Measurements from ENCODE around the gene CAMK2G.

Gene CAMK2G

DNA sequence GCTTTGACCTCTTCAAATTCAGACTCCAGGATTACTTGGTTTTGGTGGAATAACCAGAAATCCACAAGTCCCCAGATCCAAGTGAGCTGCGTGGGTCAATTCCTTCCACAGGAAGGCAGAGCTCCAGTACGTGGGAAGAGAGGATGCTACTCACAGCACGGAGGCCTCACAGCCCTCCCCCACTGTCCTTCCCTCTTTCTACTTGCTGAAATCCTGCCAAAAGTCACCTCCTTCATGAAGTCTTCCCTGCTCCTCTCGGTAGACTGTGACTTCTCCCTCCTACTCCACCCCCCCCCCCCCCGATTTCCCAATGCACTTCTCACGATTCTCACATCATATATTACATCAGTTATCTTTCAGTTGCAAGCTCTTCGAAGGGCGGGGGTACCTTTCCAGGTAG, 12.3 kb downstream of the CAMK2G start:
- no peak for DNase-seq

DNA sequence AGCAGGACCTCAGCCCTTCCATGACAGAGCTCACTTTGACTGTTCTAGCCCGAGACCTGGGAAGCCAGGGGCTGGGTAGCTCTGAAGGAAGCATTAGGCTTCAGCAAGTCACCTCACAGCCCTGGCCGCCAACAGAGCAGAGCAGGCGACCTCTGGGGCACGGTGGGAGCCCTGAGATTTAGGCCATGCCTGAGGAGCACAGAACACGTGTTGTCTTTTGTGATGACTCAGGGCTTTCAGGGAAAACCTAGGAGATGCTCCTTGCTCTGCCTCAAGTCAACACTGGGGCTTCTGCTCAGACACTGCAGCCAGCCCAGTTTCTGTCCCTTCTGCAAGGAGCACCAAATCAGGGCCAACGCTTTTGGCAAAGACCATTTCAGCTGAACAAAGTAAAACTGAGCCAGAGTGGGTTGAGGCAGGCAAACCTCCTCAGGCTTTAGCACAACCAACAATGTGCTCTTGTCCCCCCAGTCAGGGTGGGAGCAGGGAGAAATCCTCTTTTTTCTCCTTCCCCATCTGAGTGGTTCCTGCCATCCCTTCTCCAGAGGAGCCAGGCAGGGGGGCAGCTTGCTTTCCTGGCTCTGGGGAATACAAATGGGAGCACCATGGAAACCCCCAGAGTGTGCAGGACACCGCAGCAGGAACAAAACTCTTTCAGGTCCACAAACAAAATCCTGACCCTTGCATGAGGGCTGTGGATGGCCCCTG, 14.4 kb downstream of the CAMK2G start:
- no peak for DNase-seq

DNA sequence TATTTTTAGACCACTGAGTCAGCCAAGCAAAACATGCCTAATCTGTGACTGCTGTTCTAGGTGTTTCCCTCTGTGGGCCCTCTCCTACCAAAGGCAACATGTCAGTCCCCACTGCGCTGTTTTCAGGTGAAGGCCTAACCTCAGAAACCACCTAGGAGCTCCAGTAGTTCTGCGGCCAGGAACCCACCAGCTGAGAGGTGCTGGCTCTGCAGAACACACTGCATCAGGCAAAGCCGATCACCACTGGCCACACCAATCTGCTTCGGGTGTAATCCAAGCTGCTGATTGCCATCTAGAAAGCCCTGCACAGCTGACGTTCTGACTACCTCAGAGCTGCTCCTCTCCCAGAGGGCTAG, 14.9 kb downstream of the CAMK2G start:
- no peak for DNase-seq

GRCh38 chr10:73858750-73859427, 15.5 kb downstream of the CAMK2G start:
- DNase-seq: no peak

DNA sequence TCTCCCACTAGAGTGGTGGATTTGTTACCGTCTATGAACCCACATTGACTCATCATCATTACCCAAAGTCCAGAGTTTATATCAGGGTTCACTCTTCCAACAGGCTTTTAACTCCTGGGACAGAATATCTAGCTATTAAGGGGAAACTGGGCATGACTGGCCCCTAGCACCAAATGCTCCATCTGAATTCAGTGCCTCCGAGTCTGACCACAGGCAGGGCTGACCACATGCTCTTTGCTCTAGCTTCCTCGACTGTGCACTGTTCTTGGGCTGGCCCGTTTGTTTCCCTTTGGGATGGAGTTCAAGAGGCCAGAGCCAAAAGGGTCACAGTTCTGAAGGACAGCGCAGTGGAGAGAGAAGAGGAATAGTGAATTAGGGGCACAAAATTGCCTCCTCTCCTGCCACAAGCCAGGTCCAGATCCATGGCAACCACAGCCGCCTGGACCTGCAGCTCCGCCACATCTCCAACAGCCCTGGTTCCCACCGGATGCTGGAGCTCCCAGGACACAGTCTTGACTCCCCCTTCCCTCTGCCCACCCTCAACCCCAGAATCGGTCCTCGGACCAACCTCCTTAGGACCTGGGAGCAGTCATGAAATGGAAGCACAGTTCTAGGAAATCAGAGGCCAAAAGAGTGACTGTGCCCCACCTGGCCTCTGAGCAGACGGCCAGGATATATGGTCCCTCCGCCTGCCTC, 16.2 kb downstream of the CAMK2G start:
- no peak for DNase-seq

- DNase-seq: no peak
Observed at GRCh38 chr10:73857446-73857845, 16.9 kb downstream of the CAMK2G start.

GRCh38 chr10:73856261-73856660, 18.1 kb downstream of the CAMK2G start:
- no peak for DNase-seq

DNA sequence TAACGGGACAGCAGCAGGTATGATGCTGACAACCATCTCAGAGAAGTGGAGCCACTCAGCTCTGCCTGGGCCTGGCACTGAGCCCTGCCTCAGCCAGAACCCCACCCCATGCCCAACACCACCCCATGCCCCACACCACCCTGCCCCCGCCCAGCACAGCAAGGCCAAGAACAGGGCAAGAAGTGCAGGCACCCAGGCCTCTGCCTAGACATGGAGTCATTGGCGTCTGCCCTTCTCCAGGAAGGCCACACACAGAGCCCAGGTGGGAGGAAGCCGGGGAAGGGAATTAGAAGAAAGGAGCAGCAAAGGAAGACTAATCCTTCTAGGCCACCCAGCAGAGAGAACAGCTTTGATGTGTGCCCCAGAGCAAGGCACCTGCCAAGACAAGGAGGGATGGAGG, 18.9 kb downstream of the CAMK2G start:
- DNase-seq: no peak

- DNase-seq: no peak
Observed at GRCh38 chr10:73854310-73854709, 20.0 kb downstream of the CAMK2G start.

DNA sequence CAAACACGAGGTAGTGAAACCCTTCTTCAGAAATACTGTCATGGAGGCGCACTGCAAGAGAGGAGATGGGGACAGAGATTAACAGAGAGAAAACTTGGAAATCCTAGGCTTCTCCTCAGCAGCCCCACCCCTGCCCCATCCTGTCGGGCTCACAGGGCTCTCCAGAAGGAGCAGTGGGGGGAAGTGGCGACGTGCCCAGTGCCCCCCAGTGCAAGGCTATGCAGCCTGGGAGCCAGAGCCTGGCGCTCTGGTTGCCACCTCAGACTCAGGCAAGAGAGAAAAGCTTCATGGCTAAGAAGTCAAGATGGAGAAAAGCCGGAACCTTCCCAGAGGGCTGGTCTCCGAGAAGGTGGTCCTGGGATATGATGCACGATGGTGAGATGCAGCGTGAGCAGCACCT, 21.2 kb downstream of the CAMK2G start:
- DNase-seq: no peak

- DNase-seq: no peak
Observed at GRCh38 chr10:73850863-73851461, 23.4 kb downstream of the CAMK2G start.

DNA sequence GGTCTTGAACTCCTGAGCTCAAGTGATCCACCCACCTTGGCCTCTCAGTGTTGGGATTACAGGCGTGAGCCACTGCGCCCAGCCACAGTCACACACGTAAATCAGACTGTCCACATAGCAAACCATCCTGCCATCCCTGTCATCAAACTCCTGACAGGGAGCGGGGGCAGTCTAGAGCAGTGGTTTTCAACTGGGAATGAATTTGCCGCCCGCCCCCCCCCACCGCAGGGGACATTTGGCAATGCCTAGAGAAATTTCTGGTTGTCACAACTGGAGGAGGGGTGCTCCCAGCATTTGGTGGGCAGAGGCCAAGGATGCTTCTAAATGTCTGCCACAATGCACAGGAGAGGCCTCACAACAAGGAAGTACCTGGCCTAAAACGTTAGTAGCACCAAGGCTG, 24.1 kb downstream of the CAMK2G start:
- DNase-seq: no peak

DNA sequence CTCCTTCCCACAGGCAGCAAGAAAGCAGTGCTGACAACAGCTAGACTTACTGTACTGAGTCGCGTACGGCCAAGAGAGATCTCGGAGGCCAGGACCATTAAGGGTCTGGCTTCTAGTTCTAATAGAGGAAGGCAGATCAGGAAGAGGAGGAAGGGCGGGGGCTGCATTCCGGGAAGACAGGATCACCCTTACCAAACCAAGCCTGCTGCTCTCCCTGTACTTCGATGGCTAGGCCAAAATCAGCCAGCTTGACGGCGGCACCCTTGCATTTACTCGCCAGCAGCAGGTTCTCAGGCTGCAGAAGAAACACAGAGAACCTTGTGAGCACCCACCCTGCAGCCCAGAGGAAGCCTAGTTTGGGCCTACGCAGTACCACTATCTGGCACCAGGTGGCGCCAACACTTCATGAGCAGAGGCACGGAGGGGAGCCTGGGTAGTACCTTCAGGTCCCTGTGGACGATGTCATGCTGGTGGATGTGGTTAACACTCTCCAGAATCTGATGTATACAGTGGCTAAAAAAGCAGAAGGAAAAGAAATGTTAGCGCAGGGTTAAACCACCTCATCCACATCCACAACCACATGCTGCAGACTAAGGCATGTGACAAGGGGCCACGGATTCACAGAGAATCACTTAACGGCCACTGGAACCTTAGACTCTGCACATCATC, 25.4 kb downstream of the CAMK2G start:
- DNase-seq: peak; percentile 87 to 98 (median 92)

DNA sequence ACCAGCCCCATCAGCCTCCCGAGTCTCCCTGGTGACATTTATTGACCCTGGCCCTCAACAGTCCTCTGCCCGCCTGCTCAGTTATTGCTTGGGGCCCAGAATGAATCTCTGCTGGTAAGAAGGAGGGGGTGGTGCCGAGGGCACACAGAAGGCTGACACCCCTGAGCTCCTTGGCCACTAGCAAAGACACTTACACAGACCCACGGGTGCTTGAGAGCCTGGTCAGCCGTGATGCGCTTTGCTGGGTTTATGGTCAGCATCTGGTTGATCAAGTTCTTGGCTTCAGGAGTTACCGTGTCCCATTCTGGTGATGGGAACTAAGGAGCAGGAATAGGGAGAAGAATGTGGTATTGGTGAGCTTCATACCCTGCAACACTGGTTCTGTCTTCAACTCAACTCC, 27.3 kb downstream of the CAMK2G start:
- DNase-seq: no peak

DNA sequence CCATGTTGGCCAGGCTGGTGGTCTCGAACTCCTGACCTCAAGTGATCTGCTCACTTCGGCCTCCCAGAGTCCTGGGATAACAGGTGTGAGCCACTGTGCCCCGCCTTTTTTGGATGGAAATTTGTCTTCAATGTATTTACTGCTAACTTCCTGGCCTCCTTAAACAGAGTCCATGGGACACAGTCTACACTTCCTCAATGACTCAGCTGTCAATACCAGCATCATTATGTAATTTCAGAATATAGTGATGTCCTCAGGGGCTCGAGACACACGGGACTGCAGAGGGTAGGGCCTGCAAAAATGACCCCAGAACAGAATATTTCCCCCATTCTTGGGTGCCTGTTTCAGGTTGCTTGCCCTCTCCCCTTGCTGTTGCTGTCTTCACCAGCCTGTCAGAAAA, 31.1 kb downstream of the CAMK2G start:
- no peak for DNase-seq

DNA sequence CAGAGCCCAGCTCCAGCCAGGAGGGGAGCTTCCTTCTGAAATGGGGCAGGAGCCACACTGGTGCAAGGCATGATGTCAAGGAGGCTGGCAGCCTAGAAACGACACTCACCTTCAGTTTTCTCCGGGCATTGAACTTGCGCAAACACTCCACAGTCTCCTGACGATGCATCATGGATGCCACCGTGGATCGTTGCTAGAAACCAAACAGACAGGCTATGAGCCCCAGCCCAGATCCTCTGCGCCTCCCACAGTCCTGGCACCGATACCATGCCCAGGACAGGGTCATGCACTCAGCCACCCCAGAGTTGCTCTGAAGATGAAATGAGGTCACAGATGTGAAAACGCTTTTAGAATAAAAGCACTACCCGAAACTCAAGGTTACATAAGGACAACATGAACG, 32.0 kb downstream of the CAMK2G start:
- no peak for DNase-seq

GRCh38 chr10:73841526-73842285, 32.6 kb downstream of the CAMK2G start:
- DNase-seq: no peak

DNA sequence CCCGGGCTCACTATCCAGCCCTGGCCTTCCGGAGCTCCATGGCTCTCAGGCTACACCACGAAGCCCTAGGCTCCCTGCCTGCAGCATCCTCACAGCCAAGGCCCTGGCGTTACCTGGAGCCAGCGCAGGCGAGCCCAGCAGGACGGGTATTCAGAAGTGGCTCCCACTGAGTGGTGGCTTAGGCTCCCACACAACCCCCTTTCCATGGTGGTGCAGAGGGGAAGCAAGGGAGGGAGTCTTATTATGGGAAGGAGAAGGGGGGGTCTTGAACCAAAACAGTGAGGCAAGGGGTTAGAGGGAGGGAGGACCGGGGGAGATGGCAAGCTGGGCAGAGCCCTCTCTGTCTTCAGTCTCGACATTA, 33.3 kb downstream of the CAMK2G start:
- DNase-seq: no peak

DNA sequence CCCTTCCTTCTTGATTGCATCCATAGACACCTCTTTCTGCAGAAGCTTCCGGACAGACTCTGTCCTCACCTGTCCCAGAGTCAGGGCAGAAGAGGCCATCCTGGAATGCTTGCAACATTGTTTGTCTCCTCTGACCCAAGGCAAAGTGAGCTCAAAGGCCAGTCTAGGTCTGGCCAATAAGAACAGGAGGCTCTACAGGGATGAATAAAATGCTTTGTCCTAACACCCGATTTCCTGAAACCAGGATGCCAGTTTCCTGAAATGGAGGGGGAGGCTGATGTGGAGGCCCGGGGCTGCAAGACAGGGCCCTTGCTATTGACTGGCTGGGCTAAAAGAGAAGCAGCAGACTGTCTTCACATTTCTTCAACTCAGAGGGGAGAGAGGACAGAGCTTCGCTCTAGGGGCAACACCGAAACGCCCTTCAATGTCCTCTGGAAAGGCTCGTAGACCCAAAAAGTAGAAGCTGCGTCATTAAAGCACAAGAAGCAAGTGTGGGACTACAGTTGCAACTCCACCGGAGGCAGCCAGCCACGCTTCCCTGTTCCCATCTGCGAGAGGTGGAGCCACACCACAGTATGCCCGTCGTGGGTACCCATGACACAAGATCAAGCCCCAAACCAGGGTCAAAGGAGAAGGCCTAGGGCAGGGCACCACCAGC, 33.8 kb downstream of the CAMK2G start:
- DNase-seq: no peak

DNA sequence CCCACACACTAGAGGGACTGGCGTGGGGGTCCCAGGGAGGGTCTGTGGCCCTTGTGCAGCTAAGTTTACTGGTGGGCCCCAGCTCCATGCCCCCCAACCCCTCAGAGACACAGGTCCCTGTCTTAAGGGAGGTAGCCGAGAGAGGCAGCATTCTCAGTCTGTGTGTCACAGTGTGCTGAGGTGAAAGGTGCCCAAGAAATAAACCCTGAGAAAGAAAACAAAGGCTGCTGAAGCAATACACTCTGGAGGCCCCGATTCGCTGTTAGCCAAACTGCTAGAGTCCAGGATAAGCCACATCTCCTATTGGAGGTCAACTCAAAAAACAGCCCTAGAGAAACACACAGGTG, 34.3 kb downstream of the CAMK2G start:
- no peak for DNase-seq

DNA sequence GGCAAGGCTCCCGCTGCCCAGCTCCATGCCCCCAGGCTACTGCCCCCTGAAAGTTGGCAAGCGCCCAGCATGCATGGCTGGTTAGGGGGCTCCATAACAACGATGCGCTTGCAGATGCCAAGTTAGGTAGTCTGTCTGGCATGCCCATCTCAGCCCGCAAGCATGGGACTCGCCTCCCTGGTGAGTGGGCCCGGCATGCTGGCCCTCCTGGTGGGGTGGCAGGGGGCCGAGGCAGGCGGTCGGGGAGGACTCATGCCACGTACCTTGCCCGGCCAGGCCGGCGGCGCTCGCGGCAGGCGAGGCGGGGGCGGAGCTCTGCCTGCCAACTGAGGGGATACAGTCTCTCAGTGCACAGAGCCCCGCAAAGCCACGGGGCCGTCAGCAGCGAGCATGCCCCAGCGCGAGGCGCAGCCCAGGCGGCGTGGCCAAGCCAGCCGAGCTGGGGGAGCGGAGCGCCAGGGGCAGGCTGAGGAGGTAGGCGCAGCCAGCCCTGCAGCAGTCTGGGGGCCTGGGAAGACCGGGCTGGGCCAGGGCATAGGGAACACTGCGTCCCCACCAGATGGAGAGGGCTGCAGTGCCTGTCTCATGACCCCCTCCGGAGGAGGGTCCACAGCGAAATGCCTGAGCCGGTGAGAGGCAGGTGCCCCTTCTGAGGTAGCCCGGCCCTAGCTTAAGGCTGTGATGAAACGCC, 34.9 kb downstream of the CAMK2G start:
- DNase-seq: no peak

DNA sequence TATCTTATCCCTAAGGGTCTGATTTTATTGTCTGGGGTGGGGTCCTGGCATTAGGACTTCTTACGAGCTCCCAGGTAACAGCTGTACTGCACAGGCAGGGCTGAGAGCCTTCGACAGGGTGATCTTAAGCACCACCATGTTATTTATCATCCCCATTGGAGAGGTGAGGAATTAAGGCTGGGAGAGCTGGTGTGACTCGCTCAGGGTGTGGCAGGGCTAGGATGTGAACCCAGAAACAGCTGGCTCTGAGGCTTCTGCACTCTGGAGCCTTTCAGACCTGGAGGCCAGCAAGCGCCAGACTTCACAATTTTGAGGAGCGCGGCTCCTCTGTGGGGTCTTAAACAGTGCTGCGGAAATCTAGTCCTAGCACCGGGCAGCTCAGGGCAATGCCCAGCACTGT, 35.5 kb downstream of the CAMK2G start:
- no peak for DNase-seq

All from activated naive CD4-positive, alpha-beta T cell (primary cell).